Common myeloid progenitor, CD34-positive (primary cell): ENCODE results near the gene FUBP3.

Experiments
- CTCF ChIA-PET: fragments of 350-600 bp; sonication (Branson Sonifier 250); formaldehyde crosslinking; loops from one replicate; lab custom pipeline; 2021; ENCODE audit warnings: antibody characterized with exemption; lab: Charles Lee
- POLR2A ChIA-PET: fragments of 350-600 bp; sonication (Branson Sonifier 250); formaldehyde crosslinking; loops from one replicate; lab custom pipeline; 2021; ENCODE audit warnings: antibody characterized with exemption; lab: Charles Lee
- DNase-seq, 3 donors: peaks; one replicate each; pipeline versions ENCODE4 v3.0.0 to v3.0.0-alpha.2; 2013
- H3K27ac ChIP-seq, 2 experiments: 1 replicate in 1 of 2; 2 replicates in 1 of 2; pipeline ENCODE4 v1.7.0; 2013; ENCODE audit warnings: inconsistent platforms in 2 of 2, low read length in 2 of 2, mild to moderate bottlenecking in 2 of 2, low read depth in 1 of 2, moderate library complexity in 1 of 2; ENCODE audit not compliant: severe bottlenecking in 2 of 2, insufficient read depth in 1 of 2, poor library complexity in 1 of 2
- H3K27me3 ChIP-seq, 5 experiments: replicated peaks in 2 of 5; 1 replicate in 3 of 5; 2 replicates in 2 of 5; pipeline versions ENCODE4 v1.6.1 to v1.7.0; 2013; ENCODE audit warnings: low read length in 4 of 5, mild to moderate bottlenecking in 2 of 5, moderate library complexity in 2 of 5, inconsistent platforms in 1 of 5; ENCODE audit not compliant: insufficient read depth in 5 of 5, control insufficient read depth in 4 of 5
- H3K36me3 ChIP-seq, 4 experiments: 1 replicate in 2 of 4; 2 replicates in 2 of 4; pipeline versions ENCODE4 v1.6.1 to v1.7.0; 2013; ENCODE audit warnings: low read length in 3 of 4, control low read depth in 1 of 4, mild to moderate bottlenecking in 1 of 4; ENCODE audit not compliant: control insufficient read depth in 4 of 4, insufficient read depth in 4 of 4
- H3K4me1 ChIP-seq, 4 experiments: 1 replicate in 3 of 4; 2 replicates in 1 of 4; pipeline versions ENCODE4 v1.6.1 to v1.7.1; 2013; ENCODE audit warnings: low read length in 3 of 4, mild to moderate bottlenecking in 3 of 4, control low read depth in 1 of 4, inconsistent platforms in 1 of 4, moderate library complexity in 1 of 4; ENCODE audit not compliant: control insufficient read depth in 4 of 4, insufficient read depth in 4 of 4; ENCODE audit errors: control extremely low read depth in 1 of 4
- H3K4me3 ChIP-seq, 7 experiments: 1 replicate in 4 of 7; 2 replicates in 3 of 7; pipeline versions ENCODE4 v1.5.1 to v1.7.0; 2013; ENCODE audit warnings: mild to moderate bottlenecking in 7 of 7, low read length in 6 of 7, moderate library complexity in 6 of 7, inconsistent platforms in 2 of 7, low read depth in 2 of 7, control low read depth in 1 of 7; ENCODE audit not compliant: insufficient read depth in 4 of 7, control insufficient read depth in 1 of 7; ENCODE audit errors: extremely low read depth in 1 of 7
- H3K9me3 ChIP-seq, 5 experiments: 1 replicate in 4 of 5; 2 replicates in 1 of 5; pipeline versions ENCODE4 v1.6.1 to v1.7.1; 2013; ENCODE audit warnings: low read length in 4 of 5, mild to moderate bottlenecking in 2 of 5, inconsistent platforms in 1 of 5, low read depth in 1 of 5, moderate library complexity in 1 of 5; ENCODE audit not compliant: control insufficient read depth in 4 of 5, insufficient read depth in 2 of 5; ENCODE audit errors: control extremely low read depth in 1 of 5
- WGBS: methylation state at CpG from one replicate; pipeline ENCODE4 v1.1.5; 2013; ENCODE audit not compliant: insufficient coverage; 5-methylcytosine and 5-hydroxymethylcytosine counted together

Gene FUBP3

DNA sequence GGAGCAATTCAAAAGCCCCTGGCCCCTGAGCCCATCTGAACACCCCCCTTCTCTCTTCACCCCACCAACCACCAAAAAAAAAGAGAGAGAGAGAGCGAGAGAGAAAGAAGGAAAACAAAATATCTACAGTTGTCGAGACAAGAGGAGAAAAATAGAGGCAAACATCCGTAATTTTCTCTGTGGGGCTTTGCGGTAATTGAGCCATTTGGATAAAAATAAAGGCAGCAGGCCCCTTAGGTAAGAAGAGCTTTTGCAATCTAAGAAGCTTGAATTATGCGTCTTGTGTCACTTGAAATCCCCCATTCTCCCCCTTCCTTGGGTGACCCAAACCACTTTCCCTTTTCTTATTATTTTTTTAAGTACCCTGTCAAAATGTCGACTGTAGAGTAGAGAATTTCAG, 35.5 kb upstream of the FUBP3 start:
- no peak overlapping the region for H3K27ac ChIP-seq
- H3K9me3 ChIP-seq: no peaks in the 10 kb centered on the region
- H3K36me3 ChIP-seq: no peaks in the 10 kb centered on the region
- POLR2A ChIA-PET: interaction anchor here (0.7 kb wide), 1 partner anchor 134 kb away, joined by 3 read pairs; no protein-coding TSS in a partner anchor
- DNase-seq: no peak
- WGBS: 100% methylated on average over 4 of the region's 6 CpGs
- no peak overlapping the region for H3K4me3 ChIP-seq
- CTCF ChIA-PET: interaction anchor here (0.6 to 1.7 kb wide), 2 partner anchors 11 to 16 kb away, joined by 3 to 5 read pairs; no protein-coding TSS in a partner anchor
- H3K27me3 ChIP-seq: peaks cover 0 to 12% (median 0%) of the 10 kb centered on the region in 5 experiments
- peaks cover 0 to 4% (median 1%) of the 10 kb centered on the region in 4 experiments for H3K4me1 ChIP-seq

DNA sequence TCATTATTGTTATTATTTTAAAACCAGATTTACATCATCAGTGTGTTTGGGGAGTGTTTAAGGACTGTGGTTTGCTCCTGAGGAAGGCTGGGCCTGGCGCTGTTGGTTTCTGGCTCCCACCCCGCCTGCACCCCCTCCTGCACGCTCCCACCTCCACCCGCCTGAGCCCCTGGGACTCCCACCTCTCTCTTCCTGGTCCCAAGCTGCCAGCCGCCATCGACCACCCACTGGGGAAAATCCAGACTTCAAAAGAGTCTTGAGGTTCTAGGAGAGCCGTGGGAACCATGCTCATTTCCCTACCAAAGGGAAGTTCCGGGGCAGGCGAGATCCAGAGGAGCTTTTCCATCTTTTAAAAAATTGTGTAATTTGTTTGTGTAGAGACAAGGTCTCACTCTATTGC, 35.0 kb upstream of the FUBP3 start:
- ChIA-PET POLR2A (interaction anchor here (0.7 kb wide), 1 partner anchor 134 kb away, joined by 3 read pairs; no protein-coding TSS in a partner anchor), CTCF (interaction anchor here (0.6 to 1.7 kb wide), 2 partner anchors 10 to 16 kb away, joined by 3 to 5 read pairs; no protein-coding TSS in a partner anchor)
- Histone ChIP-seq H3K27ac (no peak overlapping the region), H3K4me1 (peaks cover 0 to 4% (median 1%) of the 10 kb centered on the region in 4 experiments), H3K4me3 (no peak overlapping the region), H3K27me3 (peaks cover 0 to 10% (median 0%) of the 10 kb centered on the region in 5 experiments), H3K9me3 (peaks cover 0 to 4% (median 0%) of the 10 kb centered on the region in 5 experiments), H3K36me3 (no peaks in the 10 kb centered on the region)
- 67% methylated on average over 3 of the region's 9 CpGs for WGBS
- DNase-seq: no peak

DNA sequence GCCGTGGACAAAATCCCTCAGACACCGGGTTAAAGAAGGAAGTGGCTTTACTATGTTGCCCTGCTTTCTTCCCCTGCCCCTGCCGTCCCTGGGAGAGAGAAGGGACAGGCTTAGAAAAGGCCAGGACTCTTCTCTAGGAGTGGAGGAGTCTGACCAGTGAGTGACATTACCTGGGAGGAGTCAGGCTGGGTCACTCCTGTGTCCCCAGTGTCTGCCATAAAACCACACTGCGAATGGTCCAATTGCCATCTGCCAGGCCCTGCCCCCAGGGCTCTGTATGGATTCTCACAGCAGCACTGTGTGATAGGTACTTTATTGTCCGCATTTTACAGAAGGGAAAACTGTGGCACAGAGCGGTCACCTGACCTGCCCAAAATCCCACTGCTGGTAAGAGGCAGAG, 31.3 kb upstream of the FUBP3 start:
- H3K27me3 ChIP-seq: peaks cover 0 to 3% (median 0%) of the 10 kb centered on the region in 5 experiments
- DNase-seq: no peak
- POLR2A ChIA-PET: no interaction called here
- no peaks in the 10 kb centered on the region for H3K36me3 ChIP-seq
- no peak overlapping the region for H3K27ac ChIP-seq
- no peak overlapping the region for H3K4me3 ChIP-seq
- peaks cover 0 to 4% (median 0%) of the 10 kb centered on the region in 5 experiments for H3K9me3 ChIP-seq
- 74% methylated on average over 5 of the region's 6 CpGs for WGBS
- CTCF ChIA-PET: no interaction called here
- H3K4me1 ChIP-seq: no peaks in the 10 kb centered on the region

DNA sequence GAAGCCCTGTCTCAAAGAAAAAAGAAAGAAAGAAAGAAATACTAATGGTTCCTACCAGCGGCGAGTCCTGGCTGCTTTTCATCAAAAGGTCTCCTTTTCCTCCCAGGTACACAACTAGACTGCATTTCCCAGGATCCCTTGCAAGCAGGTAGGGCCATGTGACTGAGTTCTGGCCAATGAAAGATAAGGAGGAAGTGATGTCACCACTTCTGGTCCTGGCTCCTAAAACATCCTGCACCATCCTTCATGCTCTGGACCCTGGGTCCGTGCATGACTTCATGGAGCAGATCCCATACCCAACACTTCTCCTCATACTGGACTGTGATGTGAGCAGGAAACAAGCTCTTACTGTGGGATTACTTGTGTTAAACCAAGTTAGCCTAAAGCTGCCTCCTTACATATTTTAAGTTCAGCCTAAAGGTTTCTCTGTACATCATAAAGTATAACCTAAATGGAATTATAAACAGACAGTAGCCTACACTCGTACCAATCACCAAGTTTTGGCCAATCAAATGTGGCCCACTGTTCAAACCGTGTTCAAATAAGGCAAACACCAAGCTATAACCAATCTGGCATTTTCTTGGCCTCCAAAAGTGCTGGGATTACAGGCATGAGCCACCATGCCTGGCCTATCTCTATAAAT, 30.2 kb upstream of the FUBP3 start:
- 100% methylated on average over 5 of the region's 5 CpGs for WGBS
- peaks cover 0 to 3% (median 0%) of the 10 kb centered on the region in 5 experiments for H3K27me3 ChIP-seq
- H3K27ac ChIP-seq: no peak overlapping the region
- no peak for DNase-seq
- no peak overlapping the region for H3K4me3 ChIP-seq
- peaks cover 0 to 4% (median 0%) of the 10 kb centered on the region in 5 experiments for H3K9me3 ChIP-seq
- POLR2A ChIA-PET: no interaction called here
- no peaks in the 10 kb centered on the region for H3K36me3 ChIP-seq
- H3K4me1 ChIP-seq: no peaks in the 10 kb centered on the region
- CTCF ChIA-PET: no interaction called here

DNA sequence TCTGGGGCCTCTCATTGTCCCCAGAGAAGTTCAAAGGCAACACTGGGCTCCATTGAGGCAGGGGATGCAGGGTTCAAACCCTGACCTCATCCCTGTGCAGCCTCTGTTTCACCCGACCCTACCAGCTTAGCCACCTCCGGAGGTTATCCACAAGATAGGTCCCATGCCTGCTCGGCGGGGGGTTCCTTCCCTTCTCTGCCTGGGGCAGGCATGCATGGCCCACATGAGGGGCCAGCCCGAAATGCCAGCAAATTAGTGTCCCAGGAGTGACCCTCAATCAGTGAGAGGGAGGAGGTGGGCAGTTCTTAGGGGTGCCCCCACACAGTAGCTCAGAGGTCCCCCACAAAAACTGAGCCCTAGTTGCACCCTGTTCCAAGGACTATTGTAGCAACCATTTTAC, 24.8 kb upstream of the FUBP3 start:
- Histone ChIP-seq H3K9me3 (peaks cover 0 to 1% (median 0%) of the 10 kb centered on the region in 5 experiments), H3K4me3 (no peak overlapping the region), H3K27ac (no peak overlapping the region), H3K36me3 (no peaks in the 10 kb centered on the region), H3K27me3 (peaks cover 0 to 26% (median 2%) of the 10 kb centered on the region in 5 experiments), H3K4me1 (no peaks in the 10 kb centered on the region)
- 85% methylated on average over 4 of the region's 5 CpGs for WGBS
- ChIA-PET CTCF (interaction anchor here (0.9 kb wide), 1 partner anchor 10 kb away, joined by 5 read pairs; no protein-coding TSS in a partner anchor), POLR2A (no interaction called here)
- DNase-seq: no peak

DNA sequence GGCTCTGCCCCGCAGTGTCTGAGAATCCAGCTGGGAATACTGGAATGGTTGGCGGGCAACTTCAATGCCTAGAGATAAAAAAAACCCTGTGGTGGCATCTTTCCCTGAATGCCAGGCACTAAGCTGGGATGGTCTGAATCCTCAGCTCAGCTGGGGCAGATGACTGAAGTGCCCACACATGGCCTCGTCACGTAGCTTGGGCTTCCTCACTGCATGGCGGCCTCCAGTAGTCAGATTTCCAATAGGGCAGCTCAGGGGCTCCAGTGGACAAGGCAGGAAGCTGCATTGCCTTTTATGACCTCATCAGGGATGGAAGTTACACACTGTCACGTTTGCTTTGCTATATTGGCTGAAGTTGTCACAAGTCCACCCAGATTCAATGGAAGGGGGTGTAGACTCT, 24.3 kb upstream of the FUBP3 start:
- Histone ChIP-seq H3K27me3 (peaks cover 0 to 26% (median 2%) of the 10 kb centered on the region in 5 experiments), H3K36me3 (no peaks in the 10 kb centered on the region), H3K4me1 (no peaks in the 10 kb centered on the region), H3K4me3 (no peak overlapping the region), H3K27ac (no peak overlapping the region), H3K9me3 (peaks cover 0 to 1% (median 0%) of the 10 kb centered on the region in 5 experiments)
- ChIA-PET CTCF (interaction anchor here (0.9 kb wide), 1 partner anchor 11 kb away, joined by 5 read pairs; no protein-coding TSS in a partner anchor), POLR2A (no interaction called here)
- 83% methylated on average over 6 of the region's 6 CpGs for WGBS
- no peak for DNase-seq

DNA sequence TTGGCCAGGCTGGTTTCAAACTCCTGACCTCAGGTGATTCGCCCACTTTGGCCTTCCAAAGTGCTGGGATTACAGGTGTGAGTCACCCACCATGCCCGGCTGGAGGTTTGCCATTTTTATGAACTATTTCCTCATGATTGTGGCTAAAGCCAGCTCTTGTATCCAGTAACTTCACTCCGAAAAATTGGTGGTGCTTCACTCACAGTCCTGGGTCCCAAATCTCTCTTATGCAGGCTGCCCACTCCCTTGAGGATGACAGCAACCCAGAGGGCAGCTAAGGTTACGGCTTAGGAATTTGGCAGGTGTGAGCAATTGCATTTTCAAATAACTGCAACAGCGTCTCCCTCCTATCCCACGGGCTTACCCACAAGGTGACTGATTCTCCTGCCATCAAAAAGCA, 23.4 kb upstream of the FUBP3 start:
- WGBS: 76% methylated on average over 6 of the region's 6 CpGs
- Histone ChIP-seq H3K4me1 (no peaks in the 10 kb centered on the region), H3K27ac (no peak overlapping the region), H3K27me3 (peaks cover 0 to 26% (median 2%) of the 10 kb centered on the region in 5 experiments), H3K4me3 (no peak overlapping the region), H3K36me3 (no peaks in the 10 kb centered on the region), H3K9me3 (peaks cover 0 to 1% (median 0%) of the 10 kb centered on the region in 5 experiments)
- no peak for DNase-seq
- CTCF ChIA-PET: no interaction called here
- POLR2A ChIA-PET: interaction anchor here (0.6 kb wide), 1 partner anchor 144 kb away, joined by 3 read pairs; no protein-coding TSS in a partner anchor
